HEK293 (cell line): ENCODE measurements around the gene RASSF5.

ENCODE experiments used
- CTCF ChIA-PET: fragments of 350-600 bp; formaldehyde crosslinking; extraction: SDS; loops from one replicate; lab custom pipeline; 2021; ENCODE audit warnings: antibody characterized with exemption; lab: Yijun Ruan, JAX
- POLR2A ChIA-PET: fragments of 300-600 bp; formaldehyde crosslinking; extraction: SDS; loops from one replicate; lab custom pipeline; 2020; ENCODE audit warnings: antibody characterized with exemption, inconsistent platforms; lab: Yijun Ruan, JAX
- H3K27ac ChIP-seq: fragments of 200-500 bp; sonication (Bioruptor generic); 2 replicates; pipeline ENCODE4 v1.5.1; 2014; ENCODE audit warnings: low read depth, low read length, control low read depth, inconsistent platforms; ENCODE audit errors: extremely low read depth
- H3K36me3 ChIP-seq, 2 experiments: fragments of 200-500 bp in 1 of 2; sonication (Bioruptor generic) in 1 of 2; 1 replicate in 1 of 2; 2 replicates in 1 of 2; pipeline ENCODE4 v1.5.1; 2014 to 2017; ENCODE audit warnings: inconsistent platforms in 2 of 2, low read length in 2 of 2; ENCODE audit not compliant: control insufficient read depth in 2 of 2, insufficient read depth in 1 of 2
- H3K4me1 ChIP-seq: fragments of 200-500 bp; sonication (Bioruptor generic); 2 replicates; pipeline ENCODE4 v1.5.1; 2014; ENCODE audit warnings: mild to moderate bottlenecking, low read length, inconsistent platforms; ENCODE audit not compliant: control insufficient read depth, insufficient read depth
- H3K4me3 ChIP-seq: 2 replicates; pipeline ENCODE4 v1.5.1; 2011; ENCODE audit warnings: low read depth, mild to moderate bottlenecking, control low read depth, low read length, moderate library complexity
- H3K9me3 ChIP-seq: fragments of 200-500 bp; sonication (Bioruptor generic); 2 replicates; pipeline ENCODE4 v1.5.1; 2014; ENCODE audit warnings: low read depth, low read length, inconsistent platforms; ENCODE audit not compliant: control insufficient read depth, insufficient read depth
- BCL11B ChIP-seq: fragments of 450-650 bp; formaldehyde crosslinking; IDR thresholded peaks from 2 replicates; pipeline ENCODE4 v1.5.1; 2016; ENCODE audit warnings: low read depth, missing biosample characterization, missing genetic modification characterization
- GFI1B ChIP-seq: fragments of 450-650 bp; formaldehyde crosslinking; IDR thresholded peaks from 2 replicates; pipeline ENCODE4 v1.5.1; 2016; ENCODE audit warnings: missing biosample characterization, missing genetic modification characterization
- TSHZ1 ChIP-seq: fragments of 450-650 bp; formaldehyde crosslinking; IDR thresholded peaks from 2 replicates; pipeline ENCODE4 v1.5.1; 2016; ENCODE audit warnings: missing biosample characterization, missing genetic modification characterization, borderline replicate concordance
- ZBTB10 ChIP-seq: fragments of 450-650 bp; formaldehyde crosslinking; IDR thresholded peaks from 2 replicates; pipeline ENCODE4 v1.5.1; 2016; ENCODE audit warnings: missing biosample characterization, missing genetic modification characterization
- ZBTB17 ChIP-seq: fragments of 450-650 bp; formaldehyde crosslinking; IDR thresholded peaks from 2 replicates; pipeline ENCODE4 v1.5.1; 2016; ENCODE audit warnings: missing biosample characterization, missing genetic modification characterization
- ZFP69B ChIP-seq: fragments of 450-650 bp; formaldehyde crosslinking; IDR thresholded peaks from 2 replicates; pipeline ENCODE4 v1.5.1; 2016; ENCODE audit warnings: missing biosample characterization, missing genetic modification characterization
- ZIC2 ChIP-seq: fragments of 450-650 bp; formaldehyde crosslinking; IDR thresholded peaks from 2 replicates; pipeline ENCODE4 v1.5.1; 2016; ENCODE audit warnings: missing biosample characterization, missing genetic modification characterization
- ZNF146 ChIP-seq: fragments of 450-650 bp; formaldehyde crosslinking; IDR thresholded peaks from 2 replicates; pipeline ENCODE4 v1.5.1; 2016; ENCODE audit warnings: missing biosample characterization, missing genetic modification characterization
- ZNF16 ChIP-seq: fragments of 450-650 bp; formaldehyde crosslinking; IDR thresholded peaks from 2 replicates; pipeline ENCODE4 v1.5.1; 2016; ENCODE audit warnings: low read depth, missing biosample characterization, missing genetic modification characterization
- ZNF2 ChIP-seq: fragments of 450-650 bp; formaldehyde crosslinking; IDR thresholded peaks from 2 replicates; pipeline ENCODE4 v1.5.1; 2016; ENCODE audit warnings: missing biosample characterization, missing genetic modification characterization
- ZNF202 ChIP-seq: fragments of 450-650 bp; formaldehyde crosslinking; IDR thresholded peaks from 2 replicates; pipeline ENCODE4 v1.5.1; 2016; ENCODE audit warnings: missing biosample characterization, missing genetic modification characterization, borderline replicate concordance
- ZNF335 ChIP-seq: fragments of 450-650 bp; formaldehyde crosslinking; conservative IDR thresholded peaks from 2 replicates; pipeline ENCODE4 v1.5.1; 2016; ENCODE audit warnings: missing biosample characterization, missing genetic modification characterization
- ZNF426 ChIP-seq: fragments of 450-650 bp; formaldehyde crosslinking; IDR thresholded peaks from 2 replicates; pipeline ENCODE4 v1.5.1; 2017; ENCODE audit warnings: missing biosample characterization, missing genetic modification characterization, mild to moderate bottlenecking, inconsistent platforms, moderate library complexity
- ZNF48 ChIP-seq: fragments of 450-650 bp; formaldehyde crosslinking; IDR thresholded peaks from 2 replicates; pipeline ENCODE4 v1.5.1; 2016; ENCODE audit warnings: missing biosample characterization, missing genetic modification characterization
- ZNF549 ChIP-seq: fragments of 450-650 bp; IDR thresholded peaks from 2 replicates; pipeline ENCODE4 v1.5.1; 2018; ENCODE audit warnings: missing biosample characterization, missing genetic modification characterization, mild to moderate bottlenecking, inconsistent platforms, moderate library complexity
- ZNF558 ChIP-seq: fragments of 450-650 bp; formaldehyde crosslinking; IDR thresholded peaks from 2 replicates; pipeline ENCODE4 v1.5.1; 2016; ENCODE audit warnings: missing biosample characterization, missing genetic modification characterization
- ZNF624 ChIP-seq: fragments of 450-650 bp; formaldehyde crosslinking; IDR thresholded peaks from 2 replicates; pipeline ENCODE4 v1.5.1; 2017; ENCODE audit warnings: missing biosample characterization, missing genetic modification characterization
- ZNF626 ChIP-seq: fragments of 450-650 bp; sonication (Bioruptor Pico); formaldehyde crosslinking; IDR thresholded peaks from 2 replicates; pipeline ENCODE4 v1.5.1; 2018; ENCODE audit warnings: missing biosample characterization, missing genetic modification characterization, inconsistent platforms
- ZNF658 ChIP-seq: fragments of 450-650 bp; formaldehyde crosslinking; IDR thresholded peaks from 2 replicates; pipeline ENCODE4; 2016; ENCODE audit warnings: missing biosample characterization, missing genetic modification characterization
- ZNF76 ChIP-seq: fragments of 450-650 bp; formaldehyde crosslinking; IDR thresholded peaks from 2 replicates; pipeline ENCODE4; 2016; ENCODE audit warnings: low read depth, missing biosample characterization, missing genetic modification characterization, borderline replicate concordance
- ZNF830 ChIP-seq: fragments of 450-650 bp; IDR thresholded peaks from 2 replicates; pipeline ENCODE4 v1.5.0; 2018; ENCODE audit warnings: missing biosample characterization, missing genetic modification characterization, low read depth, mild to moderate bottlenecking, moderate library complexity
- ZNF843 ChIP-seq: fragments of 450-650 bp; formaldehyde crosslinking; IDR thresholded peaks from 2 replicates; pipeline ENCODE4 v1.5.1; 2016; ENCODE audit warnings: missing biosample characterization, missing genetic modification characterization
- TF ChIP-seq, protein P1 (sequence below): fragments of 450-650 bp; formaldehyde crosslinking; IDR thresholded peaks from 2 replicates; pipeline ENCODE4 v1.5.1; 2016; ENCODE audit warnings: missing biosample characterization, missing genetic modification characterization
- TF ChIP-seq, protein P2 (sequence below): fragments of 450-650 bp; formaldehyde crosslinking; IDR thresholded peaks from 2 replicates; pipeline ENCODE4 v1.5.1; 2017; ENCODE audit warnings: missing biosample characterization, missing genetic modification characterization
- TF ChIP-seq, protein P3 (sequence below): fragments of 450-650 bp; formaldehyde crosslinking; IDR thresholded peaks from 2 replicates; pipeline ENCODE4 v1.5.1; 2016; ENCODE audit warnings: missing biosample characterization, missing genetic modification characterization
- TF ChIP-seq, protein P4 (sequence below): fragments of 450-650 bp; formaldehyde crosslinking; IDR thresholded peaks from 2 replicates; pipeline ENCODE4 v1.5.1; 2017; ENCODE audit warnings: missing biosample characterization, missing genetic modification characterization

The RASSF5 gene

GRCh38 chr1:206472024-206472423, 35.3 kb upstream of the RASSF5 start:
- Histone ChIP-seq H3K36me3 (peaks cover 0 to 9% of the 10 kb centered on the region in 2 experiments; a peak in 1 of 3 replicates), H3K27ac (no peak overlapping the region), H3K9me3 (no peaks in the 10 kb centered on the region), H3K4me3 (no peak overlapping the region), H3K4me1 (0 out of 2 replicates have a peak, but pooled peaks cover 2% of the 10 kb centered on the region)
- ChIA-PET CTCF (interaction anchor here (0.8 to 1.0 kb wide), 2 partner anchors 7 to 11 kb away, joined by 3 read pairs; no protein-coding TSS in a partner anchor), POLR2A (no interaction called here)
- TF ChIP-seq ZNF335 (tag by site-specific recombination) (no peak), ZNF658 (tag by site-specific recombination) (no peak), ZNF48 (tag by site-specific recombination) (no peak), ZNF2 (no peak), ZNF558 (no peak), ZBTB10 (tag by site-specific recombination) (no peak), ZNF76 (tag by site-specific recombination) (no peak), ZBTB17 (no peak), ZNF843 (no peak), ZNF626 (tag by site-specific recombination) (no peak), ZFP69B (tag by site-specific recombination) (no peak), GFI1B (tag by site-specific recombination) (no peak), TSHZ1 (tag by site-specific recombination) (no peak), ZNF624 (tag by site-specific recombination) (no peak), ZNF16 (tag by site-specific recombination) (no peak), ZNF549 (tag by site-specific recombination) (no peak), ZNF426 (no peak), ZNF146 (tag by site-specific recombination) (no peak)
- TF ChIP-seq, protein P1, sequence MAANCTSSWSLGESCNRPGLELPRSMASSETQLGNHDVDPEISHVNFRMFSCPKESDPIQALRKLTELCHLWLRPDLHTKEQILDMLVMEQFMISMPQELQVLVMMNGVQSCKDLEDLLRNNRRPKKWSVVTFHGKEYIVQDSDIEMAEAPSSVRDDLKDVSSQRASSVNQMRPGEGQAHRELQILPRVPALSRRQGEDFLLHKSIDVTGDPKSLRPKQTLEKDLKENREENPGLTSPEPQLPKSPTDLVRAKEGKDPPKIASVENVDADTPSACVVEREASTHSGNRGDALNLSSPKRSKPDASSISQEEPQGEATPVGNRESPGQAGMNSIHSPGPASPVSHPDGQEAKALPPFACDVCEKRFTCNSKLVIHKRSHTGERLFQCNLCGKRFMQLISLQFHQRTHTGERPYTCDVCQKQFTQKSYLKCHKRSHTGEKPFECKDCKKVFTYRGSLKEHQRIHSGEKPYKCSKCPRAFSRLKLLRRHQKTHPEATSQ (tag by site-specific recombination), result no peak

DNA sequence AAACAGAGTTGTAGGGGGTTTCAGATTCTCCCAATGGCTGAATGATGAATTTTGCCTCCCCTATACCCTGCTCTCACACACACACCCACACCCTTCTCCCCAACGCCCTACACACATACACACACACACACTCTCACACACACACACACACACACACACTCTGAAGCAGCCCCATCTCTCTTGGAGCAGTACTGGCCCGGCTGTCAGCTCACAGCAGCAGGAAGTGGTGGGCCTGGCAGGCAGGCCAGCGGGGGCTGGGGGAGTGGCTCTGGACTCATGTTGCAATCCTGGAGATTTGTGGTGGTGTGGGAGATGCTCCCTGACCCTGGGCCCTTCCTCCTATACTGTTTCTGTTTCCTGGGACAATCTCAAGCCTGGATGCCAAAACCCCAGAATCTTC, 34.9 kb upstream of the RASSF5 start:
- Histone ChIP-seq H3K4me1 (0 out of 2 replicates have a peak, but pooled peaks cover 2% of the 10 kb centered on the region), H3K9me3 (no peaks in the 10 kb centered on the region), H3K4me3 (no peak overlapping the region), H3K36me3 (peaks cover 0 to 9% of the 10 kb centered on the region in 2 experiments; a peak in 1 of 3 replicates), H3K27ac (no peak overlapping the region)
- ChIA-PET POLR2A (no interaction called here), CTCF (interaction anchor here (0.6 to 1.0 kb wide), 2 partner anchors 11 to 73 kb away, joined by 3 read pairs; no protein-coding TSS in a partner anchor)
- TF ChIP-seq ZNF830 (tag by site-specific recombination) (no peak), BCL11B (tag by site-specific recombination) (no peak), ZNF202 (tag by site-specific recombination) (no peak), ZIC2 (tag by site-specific recombination) (peak; percentile 93)
- TF ChIP-seq, protein P2, sequence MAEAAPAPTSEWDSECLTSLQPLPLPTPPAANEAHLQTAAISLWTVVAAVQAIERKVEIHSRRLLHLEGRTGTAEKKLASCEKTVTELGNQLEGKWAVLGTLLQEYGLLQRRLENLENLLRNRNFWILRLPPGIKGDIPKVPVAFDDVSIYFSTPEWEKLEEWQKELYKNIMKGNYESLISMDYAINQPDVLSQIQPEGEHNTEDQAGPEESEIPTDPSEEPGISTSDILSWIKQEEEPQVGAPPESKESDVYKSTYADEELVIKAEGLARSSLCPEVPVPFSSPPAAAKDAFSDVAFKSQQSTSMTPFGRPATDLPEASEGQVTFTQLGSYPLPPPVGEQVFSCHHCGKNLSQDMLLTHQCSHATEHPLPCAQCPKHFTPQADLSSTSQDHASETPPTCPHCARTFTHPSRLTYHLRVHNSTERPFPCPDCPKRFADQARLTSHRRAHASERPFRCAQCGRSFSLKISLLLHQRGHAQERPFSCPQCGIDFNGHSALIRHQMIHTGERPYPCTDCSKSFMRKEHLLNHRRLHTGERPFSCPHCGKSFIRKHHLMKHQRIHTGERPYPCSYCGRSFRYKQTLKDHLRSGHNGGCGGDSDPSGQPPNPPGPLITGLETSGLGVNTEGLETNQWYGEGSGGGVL (tag by site-specific recombination), result peak; percentile 56
- TF ChIP-seq, protein P3, sequence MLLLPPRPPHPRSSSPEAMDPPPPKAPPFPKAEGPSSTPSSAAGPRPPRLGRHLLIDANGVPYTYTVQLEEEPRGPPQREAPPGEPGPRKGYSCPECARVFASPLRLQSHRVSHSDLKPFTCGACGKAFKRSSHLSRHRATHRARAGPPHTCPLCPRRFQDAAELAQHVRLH (tag by site-specific recombination), result no peak
- TF ChIP-seq, protein P4, sequence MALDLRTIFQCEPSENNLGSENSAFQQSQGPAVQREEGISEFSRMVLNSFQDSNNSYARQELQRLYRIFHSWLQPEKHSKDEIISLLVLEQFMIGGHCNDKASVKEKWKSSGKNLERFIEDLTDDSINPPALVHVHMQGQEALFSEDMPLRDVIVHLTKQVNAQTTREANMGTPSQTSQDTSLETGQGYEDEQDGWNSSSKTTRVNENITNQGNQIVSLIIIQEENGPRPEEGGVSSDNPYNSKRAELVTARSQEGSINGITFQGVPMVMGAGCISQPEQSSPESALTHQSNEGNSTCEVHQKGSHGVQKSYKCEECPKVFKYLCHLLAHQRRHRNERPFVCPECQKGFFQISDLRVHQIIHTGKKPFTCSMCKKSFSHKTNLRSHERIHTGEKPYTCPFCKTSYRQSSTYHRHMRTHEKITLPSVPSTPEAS (tag by site-specific recombination), result peak; percentile 86
